ENCODE results near the gene FRAS1. TPM values are rescaled to one million over a fixed set of nuclear protein-coding genes. Genes with fewer than 3 reads are reported as not detected.
"Not testable (repeated sequence)": the region's sequence is repeated elsewhere in the genome, so short reads cannot be mapped to it uniquely, and the experiment has no call there.

The FRAS1 gene
- total RNA-seq, 1 donor from 2014 or later, result 6.8 TPM

DNA sequence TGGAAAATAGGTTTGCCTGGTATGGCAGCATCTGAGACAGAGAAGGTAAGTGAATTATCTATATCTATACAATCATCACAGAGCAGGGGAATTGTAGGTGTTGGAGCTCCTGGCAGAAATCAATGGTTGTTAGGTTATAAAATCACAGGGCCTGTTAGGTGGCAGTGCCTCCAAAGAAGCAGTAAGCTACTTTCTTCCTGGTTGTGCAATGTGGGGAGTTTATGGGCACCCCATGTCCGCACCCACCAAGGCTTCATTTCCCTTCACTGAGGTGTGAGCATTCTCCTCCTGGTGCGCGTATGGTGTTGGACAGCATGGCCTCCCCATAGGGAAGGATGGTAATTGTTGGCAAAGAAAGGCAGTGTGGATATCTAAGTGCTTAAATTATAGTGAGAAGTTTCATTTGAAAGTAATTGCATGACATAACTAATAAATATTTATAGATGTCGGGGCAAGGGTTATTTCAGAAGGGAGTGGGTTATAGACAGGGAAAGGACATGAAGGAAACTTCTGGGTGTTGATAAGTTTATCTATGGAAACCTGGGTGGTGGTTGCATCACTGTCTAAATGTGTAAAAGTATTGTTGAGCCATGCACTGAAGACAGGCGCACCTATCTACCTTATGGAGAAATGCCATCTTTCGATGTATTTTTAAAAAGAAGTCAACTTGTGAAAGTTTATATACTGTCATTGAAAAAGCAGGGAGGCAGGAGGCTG, 153.7 kb downstream of the FRAS1 start:
- no peak for DNase-seq (ENCODE audit: low spot score)

DNA sequence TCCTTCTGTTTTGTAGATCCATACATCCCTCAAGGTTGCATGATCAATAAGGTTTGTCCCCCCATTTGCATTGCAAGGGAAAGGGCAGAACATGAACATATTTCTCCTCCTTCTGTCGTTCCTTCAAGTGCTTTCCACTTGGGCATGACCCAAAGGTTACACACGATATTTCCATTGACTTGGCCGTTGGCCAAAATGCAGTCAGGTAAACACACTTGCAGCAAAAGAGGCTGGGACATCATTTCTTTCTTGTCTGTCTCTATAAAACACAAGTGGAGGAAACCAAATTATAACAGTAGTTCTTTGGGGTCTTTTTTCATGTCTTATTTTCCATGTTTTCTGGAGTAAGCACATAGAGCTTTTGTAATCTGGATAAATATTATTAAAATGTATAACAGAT, 156.1 kb downstream of the FRAS1 start:
- DNase-seq (ENCODE audit: low spot score), result no peak

DNA sequence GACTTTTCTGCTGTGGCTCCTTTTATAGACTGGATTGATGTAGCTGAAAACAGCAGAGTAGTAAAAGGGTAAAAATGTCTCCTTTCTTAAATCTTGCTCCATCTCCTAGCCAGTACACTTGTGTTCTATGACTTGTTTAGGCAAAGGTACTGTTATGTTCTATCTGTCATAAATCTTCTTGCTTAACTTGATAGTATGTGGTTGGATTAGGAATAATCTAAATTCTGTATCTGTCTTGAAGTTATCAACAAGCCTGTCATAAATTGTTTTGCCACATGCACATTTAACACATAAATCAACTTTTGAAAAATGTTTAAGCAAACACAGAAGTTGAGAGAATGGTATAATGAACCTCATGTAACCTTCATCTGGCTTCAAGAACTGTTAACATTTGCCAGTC, 157.0 kb downstream of the FRAS1 start:
- no peak for DNase-seq (ENCODE audit: low spot score)

DNA sequence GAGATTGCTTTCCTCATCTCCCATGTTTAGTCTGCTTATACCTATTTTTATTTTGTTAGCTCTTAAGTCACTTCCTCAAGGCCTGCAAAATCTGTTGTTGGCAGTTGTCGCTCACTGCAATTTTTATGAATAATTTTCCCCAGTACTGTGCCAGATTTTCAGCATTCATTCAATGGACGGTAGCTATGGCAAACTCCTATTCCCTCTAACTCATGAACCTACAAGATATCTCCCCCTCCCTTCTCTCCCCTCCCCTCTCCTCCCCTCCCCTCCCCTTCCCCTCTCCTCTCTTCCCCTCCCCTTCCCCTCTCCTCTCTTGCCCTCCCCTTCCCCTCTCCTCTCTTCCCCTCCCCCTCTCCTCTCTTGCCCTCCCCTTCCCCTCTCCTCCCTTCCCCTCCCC, 160.4 kb downstream of the FRAS1 start:
- DNase-seq (ENCODE audit: low spot score), result no peak

DNA sequence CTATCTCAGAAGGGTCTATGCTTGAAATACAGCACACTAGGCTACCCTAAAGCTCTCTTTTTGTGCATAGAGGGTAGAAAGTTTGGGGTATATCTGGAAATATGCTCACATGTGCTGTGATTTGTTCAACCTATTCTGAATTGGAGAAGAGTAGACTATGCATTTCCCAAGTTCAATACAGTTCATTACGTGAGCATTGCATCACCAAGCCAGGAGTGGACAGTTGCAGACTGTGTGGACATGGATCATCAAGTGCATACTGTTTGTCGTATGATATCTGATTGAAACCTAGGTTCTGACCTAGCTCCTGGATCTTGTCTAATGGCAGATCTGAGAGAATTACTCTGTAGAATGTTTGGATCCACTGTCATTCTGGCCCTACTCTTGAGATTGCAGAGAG, 161.1 kb downstream of the FRAS1 start:
- no peak for DNase-seq (ENCODE audit: low spot score)

DNA sequence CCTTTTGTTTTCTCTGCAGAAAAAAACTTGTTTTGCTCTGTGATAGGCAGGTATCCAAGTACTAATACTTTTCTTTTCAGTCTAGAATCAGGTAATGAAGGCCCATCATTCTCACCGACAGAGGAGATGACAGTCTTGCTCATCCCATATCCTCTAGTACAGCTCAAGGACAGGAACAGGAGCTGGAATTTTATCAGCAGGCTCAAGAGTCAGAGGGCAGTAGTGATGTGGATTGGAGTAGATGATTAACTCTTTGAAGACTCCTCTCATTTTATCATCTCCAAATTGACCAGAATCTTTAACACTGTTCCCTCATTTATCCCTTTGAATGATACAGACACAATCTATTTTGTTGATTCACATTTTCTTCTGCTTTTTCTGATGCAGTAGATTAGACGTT, 162.7 kb downstream of the FRAS1 start:
- DNase-seq (ENCODE audit: low spot score), result no peak

DNA sequence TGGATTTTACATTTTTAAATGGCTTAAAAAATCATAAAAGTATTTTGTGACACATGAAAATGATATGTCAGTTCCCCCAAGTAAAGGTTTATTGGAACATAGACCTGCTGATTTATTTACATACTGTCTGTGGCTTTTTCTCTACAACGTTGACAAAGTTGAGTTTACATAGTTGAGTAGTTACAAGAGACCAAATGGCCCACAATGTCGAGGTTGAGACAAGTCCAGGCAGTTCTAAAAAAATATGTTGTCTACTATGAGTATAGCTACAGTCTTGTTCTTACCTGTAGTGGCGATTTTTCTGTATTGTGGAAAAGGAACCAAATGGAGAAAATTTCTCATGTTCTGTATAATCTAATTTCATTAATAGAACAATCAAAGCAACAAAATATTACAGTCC, 163.2 kb downstream of the FRAS1 start:
- DNase-seq (ENCODE audit: low spot score), result no peak

DNA sequence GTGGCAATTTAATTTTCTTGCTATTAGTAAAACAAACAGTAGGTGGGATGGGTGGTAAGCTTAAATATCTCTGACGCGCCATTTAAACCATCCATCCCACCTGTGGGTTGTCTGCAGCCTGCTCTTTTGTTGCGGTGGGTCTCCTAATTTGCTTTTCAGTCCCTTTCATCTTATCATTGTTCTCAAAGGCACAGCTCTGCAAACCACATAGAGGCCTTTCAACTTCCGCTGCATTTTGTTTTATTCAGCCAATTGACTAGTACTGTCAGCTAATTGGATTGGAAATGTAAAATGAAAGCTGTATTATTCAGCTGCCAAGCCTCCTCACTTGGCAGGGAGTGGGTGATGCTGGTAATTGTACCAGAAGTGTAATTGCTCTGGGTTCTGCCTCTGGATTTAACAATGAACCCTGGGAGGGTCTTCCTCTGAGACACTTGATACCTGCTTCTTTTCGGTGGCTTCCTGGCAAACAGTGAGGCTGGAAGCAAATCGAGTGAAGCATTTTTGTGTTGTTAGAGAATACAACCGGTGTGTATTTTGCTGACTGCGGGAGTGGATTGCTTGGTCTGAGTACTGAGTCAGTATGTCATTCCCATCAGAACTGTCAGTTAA, 165.6 kb downstream of the FRAS1 start:
- DNase-seq (ENCODE audit: low spot score), result no peak

DNA sequence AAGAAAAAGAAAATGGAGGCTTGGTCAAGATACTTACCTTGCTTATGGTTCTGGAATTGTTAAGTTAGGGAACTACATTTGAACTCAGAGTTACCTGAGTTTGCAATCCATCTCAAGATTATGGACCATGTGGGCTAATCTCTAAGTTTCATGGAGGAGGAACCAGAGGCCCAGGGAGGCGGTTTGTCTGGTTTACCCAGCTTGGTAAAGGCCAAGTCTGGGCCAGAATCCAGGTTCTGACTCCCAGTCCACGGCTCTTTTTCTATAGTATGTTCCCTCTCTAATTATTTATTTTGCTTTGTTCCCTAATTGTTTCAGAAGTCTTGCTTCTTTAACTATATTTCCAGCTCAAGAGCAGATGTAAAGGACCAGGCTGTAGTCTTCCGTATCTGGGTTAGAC, 168.1 kb downstream of the FRAS1 start:
- no peak for DNase-seq (ENCODE audit: low spot score)

DNA sequence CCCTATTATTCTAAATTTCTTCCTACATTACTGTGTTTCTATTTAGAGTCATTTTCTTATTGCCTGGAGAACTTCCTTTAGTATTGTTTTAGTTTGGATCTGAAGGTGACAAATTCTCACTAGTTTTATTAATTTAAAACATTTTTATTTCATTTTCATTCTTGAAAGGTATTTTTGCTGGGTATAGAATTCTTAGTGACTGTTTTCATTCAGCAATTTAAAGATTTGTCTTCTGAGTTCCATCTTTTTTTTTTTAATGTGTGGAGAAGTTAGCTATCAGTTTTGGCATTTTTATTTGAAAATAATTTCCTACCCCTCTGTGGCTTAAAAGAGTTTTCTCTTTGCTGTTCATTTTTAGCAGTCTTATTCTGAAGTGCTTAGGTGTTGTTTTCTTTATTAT, 169.2 kb downstream of the FRAS1 start:
- no peak for DNase-seq (ENCODE audit: low spot score)

DNA sequence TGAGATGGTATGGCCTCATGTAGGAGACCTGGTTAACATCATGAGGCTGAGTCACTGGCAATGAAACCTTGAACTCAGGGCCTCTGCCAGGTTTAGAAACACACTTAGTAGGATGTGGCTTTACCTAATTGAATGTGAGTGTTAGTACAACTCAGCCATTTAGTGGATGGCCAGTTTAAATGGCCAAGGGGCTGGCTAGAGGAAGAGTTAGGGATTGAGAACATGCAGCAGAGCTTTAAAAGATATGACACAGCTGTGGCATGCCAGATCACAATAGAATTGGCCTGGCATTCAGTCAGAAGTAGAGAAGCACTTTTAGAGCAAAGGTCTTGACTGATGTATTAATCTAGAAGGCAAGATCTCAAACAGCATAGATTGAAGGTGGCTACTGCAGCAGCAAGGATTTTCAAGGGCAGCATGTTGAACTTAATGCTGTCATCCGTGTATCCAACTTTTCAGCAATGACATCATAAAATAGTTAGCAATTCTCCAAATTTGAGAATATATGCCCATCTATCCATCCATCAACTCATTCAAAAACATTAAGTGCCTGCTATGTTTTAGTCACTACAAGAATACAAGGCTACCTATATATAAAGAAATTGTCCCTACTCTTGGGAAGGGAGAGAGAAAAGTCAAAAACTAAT, 170.4 kb downstream of the FRAS1 start:
- no peak for DNase-seq (ENCODE audit: low spot score)

DNA sequence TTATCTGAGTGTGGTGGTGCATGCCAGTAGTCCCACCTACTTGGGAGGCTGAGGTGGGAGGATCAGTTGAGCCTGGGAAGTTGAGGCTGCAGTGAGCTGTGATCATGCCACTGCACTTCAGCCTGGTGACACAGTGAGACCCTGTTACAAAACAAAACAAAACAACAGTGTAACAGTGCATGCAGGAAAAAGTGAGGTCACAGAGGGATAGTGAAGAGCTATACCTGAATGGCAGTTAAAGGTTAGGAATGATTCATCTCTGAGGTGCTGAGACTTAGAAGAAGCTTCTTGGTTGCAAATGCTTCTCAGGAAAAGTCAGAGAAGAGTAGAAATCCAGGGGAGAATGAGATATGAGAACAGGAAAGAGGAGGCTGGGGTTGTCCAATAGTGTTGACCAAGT, 178.7 kb downstream of the FRAS1 start:
- no peak for DNase-seq (ENCODE audit: low spot score)

DNA sequence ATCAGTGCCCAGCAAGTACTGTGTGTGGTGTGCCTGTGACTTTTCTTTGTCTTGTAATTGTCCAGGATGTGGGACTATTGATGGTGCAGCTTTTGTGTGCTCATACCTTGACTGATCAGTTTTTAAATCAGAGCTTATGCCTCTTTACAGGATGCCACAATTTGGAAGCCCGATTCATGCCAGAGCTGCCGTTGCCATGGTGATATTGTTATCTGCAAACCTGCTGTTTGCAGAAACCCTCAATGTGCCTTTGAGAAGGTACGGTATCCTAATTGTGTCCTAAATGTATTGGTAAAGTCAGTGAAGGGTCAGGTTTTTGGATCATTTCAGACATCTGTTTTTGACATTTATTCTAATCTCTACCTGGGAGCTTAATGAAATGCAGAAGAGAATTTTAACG, 180.2 kb downstream of the FRAS1 start:
- no peak for DNase-seq (ENCODE audit: low spot score)

DNA sequence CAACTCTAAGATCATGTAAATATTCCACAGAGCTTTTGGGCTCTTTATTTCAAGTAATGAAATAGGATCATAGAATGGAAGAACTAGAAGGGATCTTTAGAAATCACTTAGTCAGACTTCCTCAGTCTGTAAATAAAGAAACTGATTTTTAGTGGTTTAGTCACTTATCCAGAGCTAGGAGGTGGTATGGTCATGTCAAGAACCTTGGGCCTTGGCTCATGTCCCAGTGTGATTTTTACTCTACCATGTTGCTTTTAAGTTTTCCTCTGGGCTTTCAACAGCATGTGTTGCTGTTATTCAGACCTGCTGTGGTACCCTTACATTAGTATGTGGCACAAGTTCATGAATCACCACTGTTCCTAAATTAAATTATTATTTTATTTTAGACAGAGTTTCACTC, 184.9 kb downstream of the FRAS1 start:
- no peak for DNase-seq (ENCODE audit: low spot score)

DNA sequence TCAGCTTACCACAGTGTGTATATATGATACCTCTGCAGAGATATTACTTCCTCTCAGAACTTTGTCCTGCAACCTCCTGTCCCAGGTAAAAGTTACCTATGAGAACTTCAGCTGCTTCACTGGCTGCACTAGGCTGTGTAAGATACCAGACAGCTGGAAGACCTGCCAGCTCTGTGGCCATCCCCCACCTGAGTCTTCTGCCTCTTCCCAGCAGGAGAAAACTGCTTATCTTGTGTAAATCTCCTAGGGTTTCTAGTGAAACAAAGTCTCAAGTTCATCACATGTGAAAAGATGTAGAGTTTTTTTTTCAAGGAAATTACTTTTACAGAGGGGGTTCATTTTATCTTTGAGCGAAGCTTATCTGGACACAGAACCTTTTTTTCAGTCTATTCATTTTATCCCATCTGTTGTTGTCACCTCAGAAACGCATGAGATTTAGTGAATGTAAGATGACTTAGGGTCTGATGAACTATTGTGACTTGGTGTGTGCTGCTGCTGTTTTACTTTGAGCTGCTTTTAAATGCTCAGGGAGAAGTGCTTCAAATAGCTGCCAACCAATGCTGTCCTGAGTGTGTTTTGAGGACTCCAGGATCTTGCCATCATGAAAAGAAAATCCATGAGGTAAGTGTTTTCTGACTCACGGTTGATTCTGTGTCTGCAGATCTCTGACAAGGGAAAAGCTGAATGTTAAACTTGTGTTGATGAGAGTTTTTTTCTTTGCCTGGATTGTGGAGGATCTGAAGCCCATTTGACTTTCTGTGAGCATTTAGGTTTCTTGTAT, 187.8 kb downstream of the FRAS1 start:
- no peak for DNase-seq (ENCODE audit: low spot score)

DNA sequence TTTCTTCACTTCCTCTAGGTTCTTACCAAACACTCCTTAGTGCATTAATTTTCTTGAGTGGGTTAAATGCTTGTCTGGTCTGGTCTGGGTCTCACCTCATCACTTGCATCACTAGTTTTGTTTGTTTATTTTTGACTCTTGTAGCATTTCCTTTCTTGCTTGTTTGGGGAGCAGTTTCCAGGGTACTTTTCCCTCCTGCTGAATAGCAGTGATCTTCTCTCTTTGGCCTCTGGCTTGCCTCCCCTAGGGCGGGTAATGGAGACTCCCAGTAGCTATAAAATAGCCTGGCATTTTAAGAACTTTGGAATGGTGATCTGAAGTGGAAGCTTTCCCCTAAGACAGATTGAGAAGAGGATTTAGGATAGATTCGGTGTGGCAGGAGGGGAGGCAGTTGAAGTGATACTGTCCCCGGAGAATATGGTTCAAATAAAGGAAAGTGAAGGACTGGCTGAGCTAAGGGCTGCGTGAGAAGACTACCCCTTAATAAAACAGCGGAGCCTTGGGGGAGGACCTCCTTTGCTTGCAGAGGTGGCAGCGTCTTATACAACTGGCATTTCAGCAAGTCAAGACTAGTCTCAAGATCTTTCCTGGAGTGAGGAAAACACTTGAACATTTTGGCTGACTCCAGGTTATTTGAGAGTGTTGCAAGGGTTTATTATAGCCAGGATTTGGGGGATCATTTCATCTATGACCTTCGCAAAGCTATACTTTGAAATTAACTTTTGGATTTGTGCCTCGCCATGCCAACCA, 190.6 kb downstream of the FRAS1 start:
- DNase-seq (ENCODE audit: low spot score), result no peak

DNA sequence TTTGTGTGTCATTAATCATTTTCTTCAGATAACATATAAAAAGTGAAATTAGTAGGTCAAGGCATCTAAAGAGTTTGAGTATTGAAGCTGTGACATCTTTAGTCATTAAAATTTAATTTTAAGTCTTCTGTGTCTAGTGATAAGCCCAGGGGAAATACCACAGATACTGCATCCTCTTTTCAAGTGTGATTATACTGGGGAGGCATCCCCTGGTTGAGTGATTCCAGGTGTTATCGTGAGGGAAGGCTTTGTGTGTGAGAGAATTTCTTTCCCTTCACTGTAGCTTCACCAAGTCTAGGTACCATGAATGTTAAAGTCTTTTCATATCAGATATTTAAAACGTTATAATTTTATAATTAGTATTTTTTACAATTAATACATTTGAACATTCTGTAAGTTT, 193.4 kb downstream of the FRAS1 start:
- no peak for DNase-seq (ENCODE audit: low spot score)

DNA sequence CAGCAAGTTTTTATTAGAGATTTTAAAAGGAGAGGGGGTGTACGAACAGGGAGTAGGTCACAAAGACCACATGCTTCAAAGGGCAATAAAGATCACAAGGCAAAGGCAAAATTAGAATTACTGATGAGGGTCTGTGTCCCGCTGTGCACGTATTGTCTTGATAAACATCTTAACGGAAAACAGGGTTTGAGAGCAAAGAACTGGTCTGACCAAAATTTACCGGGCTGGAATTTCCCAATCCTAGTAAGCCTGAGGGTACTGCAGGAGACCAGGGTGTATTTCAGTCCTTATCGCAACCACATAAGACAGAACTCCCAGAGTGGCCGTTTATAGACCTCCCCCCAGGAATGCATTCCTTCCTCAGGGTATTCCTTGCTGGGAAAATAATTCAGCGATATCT, 195.7 kb downstream of the FRAS1 start:
- DNase-seq (ENCODE audit: low spot score), result not testable (repeated sequence)

DNA sequence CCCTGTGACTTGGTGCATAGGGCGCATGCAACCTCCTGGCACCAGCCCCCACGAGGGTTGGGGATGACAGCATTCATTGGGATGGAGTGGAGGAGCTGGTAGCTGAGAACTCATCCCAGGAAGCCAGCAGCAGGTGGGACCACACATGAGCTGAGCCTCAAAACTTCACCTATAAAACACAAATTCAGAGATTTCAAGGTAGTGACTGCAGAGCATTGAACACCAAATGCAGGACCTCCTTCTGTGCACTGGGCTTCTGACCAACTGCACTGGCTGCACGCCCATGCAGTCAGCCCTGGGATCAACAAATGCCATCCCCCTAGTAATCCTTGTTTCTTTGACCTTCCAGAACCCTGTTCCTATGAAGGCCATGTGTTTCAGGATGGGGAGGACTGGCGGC, 197.8 kb downstream of the FRAS1 start:
- DNase-seq (ENCODE audit: low spot score), result no peak

DNA sequence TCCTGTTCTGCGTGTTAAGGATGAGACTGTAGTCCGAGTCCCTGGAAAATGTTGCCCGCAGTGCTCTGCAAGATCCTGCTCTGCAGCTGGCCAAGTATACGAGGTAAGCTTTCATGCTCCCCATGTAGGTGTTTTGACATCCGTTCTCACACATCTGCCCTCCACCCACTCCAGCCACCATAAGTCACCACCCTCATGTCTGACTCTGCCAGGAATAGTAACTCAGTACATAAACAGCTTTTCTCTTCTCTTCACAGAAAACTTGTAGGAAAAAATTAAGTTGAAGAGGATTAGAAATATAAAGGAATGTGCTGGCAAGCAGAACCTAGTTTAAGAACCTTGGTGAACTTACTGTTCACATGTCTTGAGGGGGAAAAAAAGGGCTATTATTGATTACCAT, 207.9 kb downstream of the FRAS1 start:
- no peak for DNase-seq (ENCODE audit: low spot score)

DNA sequence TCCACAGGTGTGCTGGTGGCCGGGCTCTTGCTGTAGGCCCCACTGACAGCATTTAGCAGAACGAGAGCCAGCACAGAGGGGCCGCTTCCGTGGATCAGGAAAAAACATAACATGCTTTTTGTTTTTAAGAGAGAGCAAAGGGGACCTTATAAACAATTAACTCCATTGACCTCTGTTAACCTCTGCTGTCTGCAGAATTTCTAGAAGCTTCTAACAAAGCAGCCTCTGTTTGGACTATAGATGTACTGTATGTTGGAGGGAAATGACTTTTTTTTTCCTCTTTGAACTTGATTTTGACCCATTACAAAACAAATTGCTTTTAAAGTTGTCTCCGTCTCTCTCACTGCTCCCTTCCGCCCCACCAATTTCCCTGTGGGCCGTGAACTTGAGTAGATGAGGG, 210.7 kb downstream of the FRAS1 start:
- no peak for DNase-seq (ENCODE audit: low spot score)

DNA sequence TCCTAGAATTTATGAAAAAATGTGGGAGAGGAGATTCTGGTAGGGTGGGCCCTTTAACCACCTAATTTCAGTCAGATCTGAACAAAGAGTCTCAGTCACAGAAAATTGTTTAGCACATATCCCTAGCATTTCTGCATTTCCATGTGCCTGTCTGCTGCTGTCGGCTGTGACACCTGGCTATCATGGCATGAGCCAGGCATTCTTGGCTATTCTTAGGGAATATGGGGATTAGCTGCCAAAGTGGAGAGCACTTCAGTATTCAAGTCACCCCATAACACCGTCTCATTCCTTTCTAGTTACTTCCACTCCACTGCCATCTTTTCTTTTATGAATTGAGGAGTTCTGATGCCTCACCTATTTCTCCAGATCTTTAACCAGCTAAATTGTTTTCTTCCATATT, 211.5 kb downstream of the FRAS1 start:
- no peak for DNase-seq (ENCODE audit: low spot score)

Data from mucosa of gallbladder (tissue), 1 donor.